SK-N-MC (cell line): Measurements from ENCODE around the gene CFTR.

Source experiments
- DNase-seq: peaks from one replicate; pipeline ENCODE4 v3.0.0-alpha.2; 2011; ENCODE audit warnings: low read depth, low spot score
- H3K27ac ChIP-seq: fragments of 200-600 bp; sonication (generic); 2 replicates; pipeline ENCODE4 v1.5.1; 2016; ENCODE audit warnings: mixed run types
- H3K36me3 ChIP-seq: fragments of 200-600 bp; sonication (generic); 2 replicates; pipeline ENCODE4 v1.6.1; 2017; ENCODE audit warnings: antibody characterized with exemption, low read length, mixed read lengths; ENCODE audit not compliant: insufficient read depth
- H3K4me3 ChIP-seq: fragments of 200-600 bp; sonication (generic); 2 replicates; pipeline ENCODE4 v1.5.1; 2016
- H3K9ac ChIP-seq: fragments of 200-600 bp; sonication (generic); 2 replicates; pipeline ENCODE4 v1.8.0; 2017; ENCODE audit warnings: mixed run types, mixed read lengths; ENCODE audit not compliant: insufficient read length
- H3K9me3 ChIP-seq: fragments of 200-600 bp; sonication (generic); 2 replicates; pipeline ENCODE4 v1.6.1; 2017; ENCODE audit warnings: low read depth, mild to moderate bottlenecking, antibody characterized with exemption, low read length, moderate library complexity, mixed read lengths
- EZH2 ChIP-seq: fragments of 200-600 bp; sonication (generic); IDR thresholded peaks from one replicate; pipeline ENCODE4 v1.6.1; 2017; ENCODE audit warnings: antibody characterized with exemption
- FOXP2 ChIP-seq: optimal IDR thresholded peaks from 2 replicates; pipeline ENCODE3; 2011; ENCODE audit warnings: mild to moderate bottlenecking, moderate library complexity; ENCODE audit not compliant: insufficient read depth; ENCODE audit errors: extremely low read length, control extremely low read depth
- POLR2AphosphoS5 ChIP-seq: IDR thresholded peaks from 2 replicates; pipeline ENCODE4 v1.6.1; 2012; ENCODE audit warnings: mild to moderate bottlenecking, low read depth, low read length, borderline replicate concordance

The CFTR gene

GRCh38 chr7:117531595-117532244, 51.9 kb downstream of the CFTR start:
- no peak for DNase-seq
- no peak overlapping the region for H3K27ac ChIP-seq
- TF ChIP-seq EZH2 (no peak), POLR2AphosphoS5 (no peak), FOXP2 (no peak)
- H3K36me3 ChIP-seq: no peaks in the 10 kb centered on the region
- no peak overlapping the region for H3K4me3 ChIP-seq
- H3K9me3 ChIP-seq: no peaks in the 10 kb centered on the region
- no peak overlapping the region for H3K9ac ChIP-seq

GRCh38 chr7:117538053-117538452, 58.2 kb downstream of the CFTR start:
- H3K36me3 ChIP-seq: no peaks in the 10 kb centered on the region
- no peak overlapping the region for H3K27ac ChIP-seq
- H3K9ac ChIP-seq: no peak overlapping the region
- no peaks in the 10 kb centered on the region for H3K9me3 ChIP-seq
- H3K4me3 ChIP-seq: no peak overlapping the region
- TF ChIP-seq EZH2 (no peak), FOXP2 (no peak), POLR2AphosphoS5 (no peak)
- no peak for DNase-seq

- DNase-seq: no peak
- Histone ChIP-seq H3K27ac (no peak overlapping the region), H3K4me3 (no peak overlapping the region), H3K9ac (no peak overlapping the region), H3K9me3 (no peaks in the 10 kb centered on the region), H3K36me3 (no peaks in the 10 kb centered on the region)
- TF ChIP-seq FOXP2 (no peak), POLR2AphosphoS5 (no peak), EZH2 (no peak)
These were observed 64.2 kb downstream of the CFTR start for GRCh38 chr7:117544061-117544460.

- DNase-seq: no peak
- Histone ChIP-seq H3K27ac (no peak overlapping the region), H3K9ac (no peak overlapping the region), H3K36me3 (no peaks in the 10 kb centered on the region), H3K4me3 (no peak overlapping the region), H3K9me3 (no peaks in the 10 kb centered on the region)
- no peak for TF ChIP-seq EZH2
- no peak for TF ChIP-seq FOXP2
- TF ChIP-seq POLR2AphosphoS5: no peak
These were observed 68.2 kb downstream of the CFTR start for GRCh38 chr7:117548035-117548434.

GRCh38 chr7:117550625-117551024, 70.8 kb downstream of the CFTR start:
- 0 out of 2 replicates have a peak overlapping the region, but pooled peaks have one; percentile 1 for H3K27ac ChIP-seq

GRCh38 chr7:117552660-117553059, 72.8 kb downstream of the CFTR start:
- Histone ChIP-seq H3K9ac (no peak overlapping the region), H3K4me3 (no peak overlapping the region), H3K36me3 (no peaks in the 10 kb centered on the region), H3K9me3 (0 out of 2 replicates have a peak, but pooled peaks cover 3% of the 10 kb centered on the region), H3K27ac (no peak overlapping the region)
- DNase-seq: no peak
- TF ChIP-seq POLR2AphosphoS5 (no peak), EZH2 (no peak), FOXP2 (no peak)

More at GRCh38 chr7:117550625-117551024, 70.8 kb downstream of the CFTR start:
- Histone ChIP-seq H3K36me3 (no peaks in the 10 kb centered on the region), H3K4me3 (peak overlapping the region; percentile 51; the same call in 1 of the 2 replicates), H3K9me3 (no peaks in the 10 kb centered on the region), H3K9ac (no peak overlapping the region)
- TF ChIP-seq EZH2 (no peak), POLR2AphosphoS5 (peak; percentile 48; the same call in 1 of the 2 replicates)
- peak; percentile 88 for DNase-seq

GRCh38 chr7:117555260-117555659, 75.4 kb downstream of the CFTR start:
- H3K4me3 ChIP-seq: no peak overlapping the region
- 0 out of 2 replicates have a peak, but pooled peaks cover 3% of the 10 kb centered on the region for H3K9me3 ChIP-seq
- no peak overlapping the region for H3K9ac ChIP-seq
- TF ChIP-seq POLR2AphosphoS5 (no peak), FOXP2 (no peak), EZH2 (no peak)
- H3K27ac ChIP-seq: no peak overlapping the region
- peak; percentile 61 for DNase-seq
- H3K36me3 ChIP-seq: no peaks in the 10 kb centered on the region

GRCh38 chr7:117559391-117559790, 79.6 kb downstream of the CFTR start:
- H3K36me3 ChIP-seq: no peaks in the 10 kb centered on the region
- no peak for TF ChIP-seq FOXP2
- TF ChIP-seq POLR2AphosphoS5: no peak
- TF ChIP-seq EZH2: no peak
- H3K27ac ChIP-seq: no peak overlapping the region
- DNase-seq: no peak
- H3K9ac ChIP-seq: no peak overlapping the region
- H3K9me3 ChIP-seq: 0 out of 2 replicates have a peak, but pooled peaks cover 3% of the 10 kb centered on the region
- no peak overlapping the region for H3K4me3 ChIP-seq

GRCh38 chr7:117560030-117560429, 80.2 kb downstream of the CFTR start:
- 0 out of 2 replicates have a peak, but pooled peaks cover 3% of the 10 kb centered on the region for H3K9me3 ChIP-seq
- no peak overlapping the region for H3K9ac ChIP-seq
- no peak overlapping the region for H3K27ac ChIP-seq
- no peaks in the 10 kb centered on the region for H3K36me3 ChIP-seq
- H3K4me3 ChIP-seq: no peak overlapping the region
- DNase-seq: no peak
- TF ChIP-seq POLR2AphosphoS5: no peak
- TF ChIP-seq EZH2: no peak
- no peak for TF ChIP-seq FOXP2
